ENCODE measurements around the gene GLB1L2. TPM values are rescaled to one million over a fixed set of nuclear protein-coding genes. Genes with fewer than 3 reads are reported as not detected.

The GLB1L2 gene
- polyA plus RNA-seq (2012; ENCODE audit: insufficient read length, low read depth) = 1.1 TPM

GRCh38 chr11:134331354-134332188, at the start of gene GLB1L2:
GLB1L2 (plus strand) TSS chr11:134331988; CDS start chr11:134332062, 74 bp downstream.
- no peak for TF ChIP-seq TAF1 (IDR thresholded peaks at IDR 0.05; ENCODE audit: borderline replicate concordance, insufficient read depth, low read length)
- no peak for TF ChIP-seq POLR2AphosphoS5 (IDR thresholded peaks at IDR 0.05; ENCODE audit: low read depth, low read length)
- no peak for TF ChIP-seq FOXP2 (optimal IDR thresholded peaks at IDR 0.05; ENCODE audit: borderline replicate concordance, extremely low read depth, extremely low read length, insufficient read depth)
- no peak for TF ChIP-seq SIN3A (IDR thresholded peaks at IDR 0.05; ENCODE audit: borderline replicate concordance, insufficient read depth, low read length)

GRCh38 chr11:134282121-134283045, 49.4 kb upstream of the GLB1L2 start:
- TF ChIP-seq TAF1 (IDR thresholded peaks at IDR 0.05; ENCODE audit: borderline replicate concordance, insufficient read depth, low read length) (no peak), REST (IDR thresholded peaks at IDR 0.05; ENCODE audit: insufficient read depth in 1 of 2, low read depth in 2 of 2, low read length in 2 of 2) (no peak), FOXP2 (optimal IDR thresholded peaks at IDR 0.05; ENCODE audit: borderline replicate concordance, extremely low read depth, extremely low read length, insufficient read depth) (no peak), POLR2AphosphoS5 (IDR thresholded peaks at IDR 0.05; ENCODE audit: low read depth, low read length) (no peak), SIN3A (IDR thresholded peaks at IDR 0.05; ENCODE audit: borderline replicate concordance, insufficient read depth, low read length) (no peak)

- TF ChIP-seq POLR2AphosphoS5 (IDR thresholded peaks at IDR 0.05; ENCODE audit: low read depth, low read length) = no peak
- no peak for TF ChIP-seq TAF1 (IDR thresholded peaks at IDR 0.05; ENCODE audit: borderline replicate concordance, insufficient read depth, low read length)
- no peak for TF ChIP-seq REST (IDR thresholded peaks at IDR 0.05; ENCODE audit: insufficient read depth in 1 of 2, low read depth in 2 of 2, low read length in 2 of 2)
- no peak for TF ChIP-seq SIN3A (IDR thresholded peaks at IDR 0.05; ENCODE audit: borderline replicate concordance, insufficient read depth, low read length)
- no peak for TF ChIP-seq FOXP2 (optimal IDR thresholded peaks at IDR 0.05; ENCODE audit: borderline replicate concordance, extremely low read depth, extremely low read length, insufficient read depth)
Observed at GRCh38 chr11:134283461-134284230, 48.1 kb upstream of the GLB1L2 start.

GRCh38 chr11:134287561-134287960, 44.2 kb upstream of the GLB1L2 start:
- TF ChIP-seq FOXP2 (optimal IDR thresholded peaks at IDR 0.05; ENCODE audit: borderline replicate concordance, extremely low read depth, extremely low read length, insufficient read depth) = no peak
- no peak for TF ChIP-seq TAF1 (IDR thresholded peaks at IDR 0.05; ENCODE audit: borderline replicate concordance, insufficient read depth, low read length)
- no peak for TF ChIP-seq REST (IDR thresholded peaks at IDR 0.05; ENCODE audit: insufficient read depth in 1 of 2, low read depth in 2 of 2, low read length in 2 of 2)
- TF ChIP-seq POLR2AphosphoS5 (IDR thresholded peaks at IDR 0.05; ENCODE audit: low read depth, low read length) = no peak
- no peak for TF ChIP-seq SIN3A (IDR thresholded peaks at IDR 0.05; ENCODE audit: borderline replicate concordance, insufficient read depth, low read length)

Measured in PFSK-1 (cell line).